HG03457 (cell line): ENCODE data around the gene SERPINB1.
"Not testable (repeated sequence)": the region's sequence is repeated elsewhere in the genome, so short reads cannot be mapped to it uniquely, and the experiment has no call there.

Source experiments
- ATAC-seq: cut with Tn5 transposase; IDR thresholded peaks from one replicate; pipeline ENCODE4 v1.9.1; 2021; ENCODE audit warnings: moderate number of reproducible peaks; ENCODE audit not compliant: unreplicated experiment

The SERPINB1 gene

DNA sequence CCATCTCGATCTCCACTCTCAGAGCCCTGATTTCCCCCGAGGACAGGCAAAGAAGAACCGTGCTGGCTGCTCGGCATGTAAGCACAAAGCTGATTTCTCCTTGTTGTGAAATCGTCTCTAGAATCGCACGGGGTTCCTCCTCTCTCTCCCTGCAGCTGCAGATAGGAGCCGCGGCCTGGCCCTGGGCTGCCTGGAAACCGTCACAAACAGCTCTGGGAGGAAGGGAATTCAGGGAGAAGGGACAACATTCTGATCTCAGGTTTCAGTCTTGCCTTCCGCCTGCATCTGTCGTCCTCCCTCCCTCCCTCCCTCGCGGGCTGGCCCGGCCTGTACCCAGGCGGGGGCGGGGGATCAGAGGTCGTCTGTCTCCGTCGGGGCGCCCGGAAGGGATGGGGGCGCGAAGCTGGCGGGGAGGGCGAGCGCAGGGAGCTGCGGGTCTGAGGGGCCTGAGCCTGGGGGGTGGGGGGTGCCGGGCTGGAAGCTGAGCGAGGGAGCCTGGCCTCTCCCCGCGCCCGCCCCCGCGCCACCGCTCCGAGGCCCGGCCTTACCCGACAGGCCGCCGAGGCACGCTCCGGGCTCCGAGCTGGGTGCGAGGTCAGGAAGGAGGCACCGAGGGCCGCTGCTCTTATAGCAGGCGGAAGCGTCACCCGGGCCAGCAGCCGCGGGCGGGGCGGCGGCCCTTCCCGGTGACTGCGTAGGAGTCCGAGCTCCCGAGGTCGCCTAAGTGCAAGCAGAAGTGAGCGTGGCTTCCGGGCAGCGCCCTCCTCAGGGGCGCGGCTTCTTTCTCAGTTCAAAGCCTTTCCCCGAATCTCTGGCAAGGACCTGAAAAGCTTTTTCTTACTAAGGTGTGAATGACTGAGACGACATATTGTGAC is at the start of gene SERPINB1:
Gene SERPINB1, minus strand, starts transcription at position 600 of the 875 bp plus-strand sequence. CDS start 1,277 bp downstream, outside the sequence.
- peak; percentile 53 for ATAC-seq

GRCh38 chr6:2890976-2891767 is 49.5 kb upstream of the SERPINB1 start:
- ATAC-seq = no peak

DNA sequence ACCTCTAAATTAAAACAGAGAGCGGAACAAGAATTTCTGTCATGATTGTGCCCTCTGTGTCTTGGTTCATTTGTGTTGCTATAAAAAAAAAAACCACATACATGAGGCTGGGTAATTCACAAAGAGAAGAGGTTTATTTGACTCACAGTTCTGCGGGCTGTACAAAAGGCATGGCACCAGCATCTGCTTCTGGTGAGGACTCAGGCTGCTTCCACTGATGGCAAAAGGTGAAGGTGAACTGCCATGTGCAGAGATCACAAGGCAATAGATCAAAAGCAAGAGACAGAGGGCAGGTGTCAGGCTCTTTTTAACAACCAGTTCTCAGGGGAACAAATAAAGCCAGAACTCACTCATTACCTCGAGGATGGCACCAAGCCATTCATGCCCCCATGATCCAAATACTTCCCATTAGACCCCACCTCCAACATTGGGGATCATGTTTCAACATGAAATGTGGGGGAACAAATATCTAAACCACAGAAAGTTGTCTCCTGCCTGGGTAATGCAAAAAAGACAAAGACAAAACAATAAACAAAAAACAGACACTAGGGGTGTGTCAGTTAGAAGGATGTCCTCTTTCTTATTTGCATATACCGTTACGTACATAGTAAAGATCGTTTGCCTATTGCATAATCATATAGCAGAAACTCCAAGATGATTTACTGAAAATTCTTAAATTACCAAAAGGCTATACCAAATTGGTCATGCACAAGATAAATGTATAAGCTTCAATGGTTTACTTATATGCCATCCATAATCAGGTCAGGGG is 44.5 kb upstream of the SERPINB1 start:
- ATAC-seq = no peak

GRCh38 chr6:2884804-2885203 is 43.1 kb upstream of the SERPINB1 start:
- ATAC-seq = no peak

- no peak for ATAC-seq
Observed at GRCh38 chr6:2883673-2884072, 42.0 kb upstream of the SERPINB1 start.

DNA sequence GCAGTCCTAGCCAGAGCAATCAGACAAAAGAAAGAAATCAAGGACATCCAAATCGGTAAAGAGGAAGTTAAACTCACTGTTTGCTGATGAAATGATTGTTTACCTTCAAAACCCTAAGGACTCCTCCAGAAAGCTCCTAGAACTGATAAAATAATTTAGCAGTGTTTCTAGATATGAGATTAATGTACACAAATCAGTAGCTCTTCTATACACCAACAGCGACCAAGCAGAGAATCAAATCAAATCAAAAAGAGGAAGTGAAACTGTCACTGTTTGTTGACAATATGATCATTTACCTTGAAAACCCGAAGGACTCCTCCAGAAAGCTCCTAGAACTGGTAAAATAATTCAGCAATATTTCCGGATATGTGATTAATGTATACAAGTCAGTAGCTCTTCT is 39.8 kb upstream of the SERPINB1 start:
- ATAC-seq = no peak

GRCh38 chr6:2880156-2880555 is 38.5 kb upstream of the SERPINB1 start:
- ATAC-seq = not testable (repeated sequence)

DNA sequence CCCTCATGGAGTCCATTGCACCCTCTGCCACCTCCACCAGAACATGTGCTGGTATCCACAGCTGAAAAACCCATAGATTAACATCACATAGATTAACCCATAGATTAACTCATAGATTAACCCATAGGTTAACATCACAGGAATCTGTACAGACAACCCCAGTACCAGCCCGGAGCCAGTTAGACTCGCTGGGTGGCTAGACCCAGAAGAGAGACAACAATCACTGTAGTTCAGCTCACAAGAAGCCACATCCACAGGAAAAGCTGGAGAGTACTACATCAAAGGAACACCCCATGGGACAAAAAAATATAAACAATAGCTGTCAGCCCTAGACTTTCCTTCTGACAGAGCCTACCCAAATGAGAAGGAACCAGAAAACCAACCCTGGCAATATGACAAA is 36.3 kb upstream of the SERPINB1 start:
- no peak for ATAC-seq

GRCh38 chr6:2877057-2877882 is 35.6 kb upstream of the SERPINB1 start:
- ATAC-seq = no peak

GRCh38 chr6:2876210-2877056 is 34.8 kb upstream of the SERPINB1 start:
- ATAC-seq = no peak

DNA sequence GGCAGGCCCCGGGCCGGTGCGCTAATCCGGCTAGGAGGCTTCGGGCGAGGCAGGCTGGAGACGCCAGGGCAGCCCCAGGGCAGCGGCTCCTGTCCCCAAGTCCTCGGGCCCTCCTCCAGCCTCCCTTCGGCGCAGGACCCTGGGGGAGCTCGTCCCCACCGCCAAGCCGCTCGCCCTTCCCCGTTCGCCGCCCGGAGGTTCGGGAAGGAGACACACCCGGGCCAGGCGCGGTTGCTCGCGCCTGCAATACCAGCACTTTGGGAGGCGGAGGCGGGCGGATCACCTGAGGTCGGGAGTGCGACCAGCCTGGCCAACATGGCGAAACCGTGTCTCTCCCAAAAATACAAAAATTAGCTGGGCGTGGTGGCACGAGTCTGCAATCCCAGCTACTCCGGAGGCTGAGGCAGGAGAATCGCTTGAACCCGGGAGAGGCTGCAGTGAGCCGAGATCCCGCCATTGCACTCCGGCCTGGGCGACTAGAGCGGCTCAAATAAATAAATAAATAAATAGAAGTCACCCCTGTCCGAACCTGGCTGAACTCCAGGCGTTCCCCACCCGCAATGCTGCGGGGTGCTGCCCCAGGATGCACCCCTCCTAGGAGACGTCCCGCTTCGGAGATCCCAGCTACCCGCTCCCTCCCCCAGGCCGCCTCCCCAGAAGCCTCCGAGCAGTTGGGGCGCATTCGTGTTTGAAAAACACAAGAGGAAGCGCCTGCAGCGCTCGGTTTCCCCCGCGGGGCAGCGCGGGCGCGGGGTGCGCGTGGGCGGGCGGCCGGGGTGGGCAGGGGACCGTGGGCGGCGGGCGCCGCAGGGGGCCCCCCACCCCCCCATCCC is 33.9 kb upstream of the SERPINB1 start:
- no peak for ATAC-seq

DNA sequence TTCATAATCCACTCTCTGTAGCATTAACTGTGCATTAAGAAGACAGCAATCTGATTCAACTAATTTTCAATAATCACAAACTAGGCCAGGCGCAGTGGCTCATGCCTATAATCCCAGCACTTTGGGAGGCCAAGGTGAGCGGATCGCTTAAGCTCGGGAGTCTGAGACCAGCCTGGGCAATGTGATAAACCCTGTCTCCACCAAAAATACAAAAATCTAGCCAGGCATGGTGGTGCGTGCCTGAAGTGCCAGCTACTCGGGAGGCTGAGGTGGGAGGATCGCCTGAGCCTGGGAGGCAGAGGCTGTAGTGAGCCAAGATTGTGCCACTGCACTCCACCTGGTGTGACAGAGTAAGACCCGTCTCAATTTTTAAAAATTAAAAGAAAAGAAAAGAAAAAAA is 32.0 kb upstream of the SERPINB1 start:
- no peak for ATAC-seq

- no peak for ATAC-seq
Observed at GRCh38 chr6:2872423-2873358, 31.0 kb upstream of the SERPINB1 start.

DNA sequence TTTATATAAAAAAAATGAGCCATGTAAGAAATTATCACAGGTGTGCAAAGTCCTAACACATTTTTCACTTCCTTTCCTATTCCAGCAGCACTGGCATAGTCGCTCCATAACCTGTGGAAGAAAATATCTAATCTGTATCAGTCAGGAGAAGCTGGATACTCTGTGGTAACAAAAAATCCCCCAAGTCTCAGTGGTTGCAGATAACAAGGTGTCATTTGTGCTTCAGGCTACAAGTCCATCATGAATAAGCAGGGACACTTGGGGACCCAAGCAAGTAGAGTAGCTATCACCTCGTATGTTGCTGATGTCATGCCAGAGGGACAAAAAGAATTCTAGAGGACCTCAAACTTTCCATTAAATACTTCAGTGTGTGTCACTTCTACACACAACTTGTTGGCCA is 30.3 kb upstream of the SERPINB1 start:
- no peak for ATAC-seq

- ATAC-seq = no peak
Observed at GRCh38 chr6:2871102-2871501, 29.4 kb upstream of the SERPINB1 start.

- no peak for ATAC-seq
Observed at GRCh38 chr6:2870046-2870636, 28.5 kb upstream of the SERPINB1 start.

DNA sequence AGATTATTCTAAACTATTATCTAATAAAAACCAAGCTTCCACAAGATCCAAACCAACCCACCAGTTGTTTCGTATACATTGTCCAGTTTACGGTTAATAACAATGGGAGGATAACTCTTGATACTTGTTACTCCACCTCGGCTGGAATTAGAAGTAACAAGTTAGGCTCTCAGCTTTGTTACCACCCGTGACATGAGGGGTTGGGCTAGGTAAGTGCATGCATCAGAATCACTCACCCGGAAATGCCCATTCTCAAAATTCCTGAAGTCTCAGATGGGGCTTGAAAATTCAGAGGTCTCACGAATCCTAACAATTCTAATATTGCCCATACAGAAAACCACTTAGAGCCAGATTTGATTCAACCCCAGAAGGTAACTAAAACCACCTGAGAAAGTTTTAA is 27.0 kb upstream of the SERPINB1 start:
- no peak for ATAC-seq
